Fibroblast of villous mesenchyme (primary cell): ENCODE results near the gene ZNF609. TPM values are rescaled to one million over a fixed set of nuclear protein-coding genes. Genes with fewer than 3 reads are reported as not detected.

ENCODE experiments used
- DNase-seq: peaks from one replicate; pipeline ENCODE4 v3.0.0-alpha.2; 2010; ENCODE audit warnings: low read depth
- H3K4me3 ChIP-seq: 2 replicates; pipeline ENCODE4 v1.5.1; 2011; ENCODE audit warnings: low read depth, mild to moderate bottlenecking, low read length
- CTCF ChIP-seq: IDR thresholded peaks from 2 replicates; pipeline ENCODE4 v1.5.1; 2012; ENCODE audit warnings: low read depth, mild to moderate bottlenecking, low read length; ENCODE audit not compliant: insufficient read depth
- total RNA-seq: library from RNA; depleted of rRNA; stranded (reverse); fragments of >200 nt; gene quantifications from 2 replicates; pipeline ENCODE4 v1.2.3, GENCODE V29; 2012

The ZNF609 gene
- total RNA-seq, 1 donor = 22.5 TPM

GRCh38 chr15:64523240-64523639, 62.9 kb downstream of the ZNF609 start:
- no peak overlapping the region for H3K4me3 ChIP-seq
- TF ChIP-seq CTCF = no peak
- DNase-seq = no peak

GRCh38 chr15:64524778-64525177, 64.4 kb downstream of the ZNF609 start:
- no peak for DNase-seq
- H3K4me3 ChIP-seq = no peak overlapping the region
- no peak for TF ChIP-seq CTCF

GRCh38 chr15:64525828-64526530, 65.6 kb downstream of the ZNF609 start:
- no peak overlapping the region for H3K4me3 ChIP-seq
- no peak for DNase-seq
- no peak for TF ChIP-seq CTCF

GRCh38 chr15:64527263-64527984, 67.0 kb downstream of the ZNF609 start:
- no peak overlapping the region for H3K4me3 ChIP-seq
- DNase-seq = peak; percentile 70
- TF ChIP-seq CTCF = no peak

- DNase-seq = no peak
- H3K4me3 ChIP-seq = no peak overlapping the region
- TF ChIP-seq CTCF = no peak
Observed at GRCh38 chr15:64528871-64529270, 68.5 kb downstream of the ZNF609 start.

GRCh38 chr15:64530472-64530871, 70.1 kb downstream of the ZNF609 start:
- peak; percentile 44 for DNase-seq
- TF ChIP-seq CTCF = no peak
- H3K4me3 ChIP-seq = no peak overlapping the region
